H9 (cell line): ENCODE results near the gene STPG3. TPM values are rescaled to one million over a fixed set of nuclear protein-coding genes. Genes with fewer than 3 reads are reported as not detected.

Source experiments
- DNase-seq: peaks from one replicate; pipeline ENCODE4 v3.0.0-alpha.2; 2017
- H2AFZ ChIP-seq: one replicate; pipeline ENCODE4 v1.6.1; 2013; ENCODE audit warnings: mild to moderate bottlenecking, low read length, control low read depth, moderate library complexity
- H2AK5ac ChIP-seq: 2 replicates; pipeline ENCODE4 v1.6.1; 2013; ENCODE audit warnings: low read length, control low read depth, mixed read lengths; ENCODE audit not compliant: insufficient read length
- H2BK120ac ChIP-seq: one replicate; pipeline ENCODE4 v1.6.1; 2013; ENCODE audit warnings: low read depth, mild to moderate bottlenecking, low read length, control low read depth, inconsistent platforms; ENCODE audit not compliant: poor library complexity, severe bottlenecking
- H2BK12ac ChIP-seq: 2 replicates; pipeline ENCODE4 v1.6.1; 2013; ENCODE audit warnings: low read length, control low read depth, mixed read lengths, low read depth; ENCODE audit not compliant: insufficient read length
- H2BK15ac ChIP-seq: 2 replicates; pipeline ENCODE4 v1.6.1; 2013; ENCODE audit warnings: low read depth, low read length, control low read depth
- H2BK20ac ChIP-seq: one replicate; pipeline ENCODE4 v1.6.1; 2013; ENCODE audit warnings: low read depth, mild to moderate bottlenecking, low read length, control low read depth, inconsistent platforms; ENCODE audit not compliant: poor library complexity, severe bottlenecking
- H2BK5ac ChIP-seq: 2 replicates; pipeline ENCODE4 v1.6.1; 2013; ENCODE audit warnings: low read length, control low read depth, mixed read lengths; ENCODE audit not compliant: insufficient read length
- H3K14ac ChIP-seq: 2 replicates; pipeline ENCODE4 v1.6.1; 2013; ENCODE audit warnings: low read length, control low read depth; ENCODE audit not compliant: insufficient read depth
- H3K18ac ChIP-seq: 2 replicates; pipeline ENCODE4 v1.6.1; 2013; ENCODE audit warnings: low read depth, mild to moderate bottlenecking, mixed read lengths, low read length, control low read depth; ENCODE audit not compliant: insufficient read length
- H3K23ac ChIP-seq: 2 replicates; pipeline ENCODE4 v1.6.1; 2013; ENCODE audit warnings: low read length, control low read depth, mixed read lengths, low read depth; ENCODE audit not compliant: insufficient read length
- H3K23me2 ChIP-seq: 2 replicates; pipeline ENCODE4 v1.6.1; 2013; ENCODE audit warnings: low read depth, mild to moderate bottlenecking, mixed read lengths, low read length, control low read depth; ENCODE audit not compliant: insufficient read length, poor library complexity, severe bottlenecking
- H3K27ac ChIP-seq: 2 replicates; pipeline ENCODE4 v1.5.1; 2013; ENCODE audit warnings: low read length, control low read depth, mixed read lengths, low read depth; ENCODE audit not compliant: insufficient read length
- H3K27me3 ChIP-seq: 2 replicates; pipeline ENCODE4 v1.6.1; 2013; ENCODE audit warnings: low read length, control low read depth, inconsistent platforms; ENCODE audit not compliant: insufficient read depth
- H3K4ac ChIP-seq: 2 replicates; pipeline ENCODE4 v1.6.1; 2013; ENCODE audit warnings: low read depth, mild to moderate bottlenecking, control low read depth, inconsistent platforms, low read length, moderate library complexity
- H3K4me1 ChIP-seq: 2 replicates; pipeline ENCODE4 v1.6.1; 2013; ENCODE audit warnings: low read length, control low read depth, inconsistent platforms; ENCODE audit not compliant: insufficient read depth
- H3K4me2 ChIP-seq: 2 replicates; pipeline ENCODE4 v1.6.1; 2013; ENCODE audit warnings: low read length, control low read depth, mixed read lengths; ENCODE audit not compliant: insufficient read length, insufficient read depth
- H3K56ac ChIP-seq: 2 replicates; pipeline ENCODE4 v1.6.1; 2013; ENCODE audit warnings: low read depth, mild to moderate bottlenecking, mixed read lengths, low read length, control low read depth; ENCODE audit not compliant: insufficient read length
- H3K79me1 ChIP-seq: 2 replicates; pipeline ENCODE4 v1.6.1; 2013; ENCODE audit warnings: low read depth, mild to moderate bottlenecking, moderate library complexity, low read length, control low read depth, inconsistent platforms; ENCODE audit not compliant: insufficient read depth, poor library complexity, severe bottlenecking
- H3K79me2 ChIP-seq: 2 replicates; pipeline ENCODE4 v1.6.1; 2013; ENCODE audit warnings: low read length, control low read depth, inconsistent platforms; ENCODE audit not compliant: insufficient read depth
- H3K9ac ChIP-seq: 2 replicates; pipeline ENCODE4 v1.6.1; 2013; ENCODE audit warnings: low read length, control low read depth, mixed read lengths; ENCODE audit not compliant: insufficient read length; ENCODE audit errors: extremely low read depth
- H3K9me3 ChIP-seq: one replicate; pipeline ENCODE4 v1.6.1; 2013; ENCODE audit warnings: low read depth, low read length, inconsistent platforms; ENCODE audit not compliant: control insufficient read depth
- H3T11ph ChIP-seq: one replicate; pipeline ENCODE4 v1.6.1; 2013; ENCODE audit warnings: mild to moderate bottlenecking, low read length, control low read depth, inconsistent platforms
- H4K20me1 ChIP-seq: one replicate; pipeline ENCODE4 v1.6.1; 2013; ENCODE audit not compliant: control insufficient read depth, insufficient read length, insufficient read depth
- H4K5ac ChIP-seq: 2 replicates; pipeline ENCODE4 v1.6.1; 2013; ENCODE audit warnings: low read depth, mild to moderate bottlenecking, mixed read lengths, low read length, control low read depth; ENCODE audit not compliant: insufficient read length
- H4K8ac ChIP-seq: replicated peaks from 2 replicates; pipeline ENCODE4 v1.6.1; 2013; ENCODE audit warnings: low read length, control low read depth, mixed read lengths, low read depth; ENCODE audit not compliant: insufficient read length
- H4K91ac ChIP-seq: 2 replicates; pipeline ENCODE4 v1.6.1; 2013; ENCODE audit warnings: low read depth, mild to moderate bottlenecking, moderate library complexity, mixed read lengths, low read length, control low read depth; ENCODE audit not compliant: insufficient read length
- H3K27ac Mint-ChIP-seq, 3 experiments: 2 replicates in 2 of 3; 3 replicates in 1 of 3; pipeline ENCODE4 v1.8.0; 2020 to 2021; ENCODE audit warnings: mixed read lengths in 3 of 3, mild to moderate bottlenecking in 1 of 3, moderate library complexity in 1 of 3
- H3K27me3 Mint-ChIP-seq: 2 replicates; pipeline ENCODE4 v1.8.0; 2021; ENCODE audit warnings: low read depth, mild to moderate bottlenecking, moderate library complexity, mixed read lengths
- H3K36me3 Mint-ChIP-seq, 3 experiments: 2 replicates in 2 of 3; 3 replicates in 1 of 3; pipeline ENCODE4 v1.8.0; 2020 to 2021; ENCODE audit warnings: low read depth in 3 of 3, mixed read lengths in 3 of 3; ENCODE audit not compliant: insufficient read depth in 1 of 3
- H3K4me1 Mint-ChIP-seq, 2 experiments: 2 replicates each; pipeline ENCODE4 v1.8.0; 2020; ENCODE audit warnings: mixed read lengths in 2 of 2
- H3K4me3 Mint-ChIP-seq, 2 experiments: 2 replicates in 1 of 2; 3 replicates in 1 of 2; pipeline ENCODE4 v1.8.0; 2020 to 2021; ENCODE audit warnings: mild to moderate bottlenecking in 2 of 2, mixed read lengths in 2 of 2, moderate library complexity in 1 of 2
- H3K9me3 Mint-ChIP-seq, 2 experiments: 2 replicates in 1 of 2; 3 replicates in 1 of 2; pipeline ENCODE4 v1.8.0; 2020; ENCODE audit warnings: mild to moderate bottlenecking in 2 of 2, mixed read lengths in 2 of 2, moderate library complexity in 1 of 2
- WGBS: extraction: QIAGEN DNeasy Blood & Tissue Kit; methylation state at CpG from one replicate; pipeline ENCODE4 v1.1.7; 2013; ENCODE audit warnings: missing lambda C conversion rate, low lambda C conversion rate, mixed read lengths; ENCODE audit not compliant: insufficient read length; ENCODE audit errors: extremely low coverage; 5-methylcytosine and 5-hydroxymethylcytosine counted together
- total RNA-seq: library from RNA; stranded (reverse); gene quantifications from 2 replicates; pipeline ENCODE4 v1.2.1, GENCODE V29; 2021
- TF ChIP-seq, protein P1 (sequence below): fragments of 200-600 bp; sonication (generic); conservative IDR thresholded peaks from 3 replicates; pipeline ENCODE4 v1.8.0; 2021; ENCODE audit warnings: antibody characterized with exemption, mild to moderate bottlenecking

Gene STPG3
- total RNA-seq, 1 experiment from 2014 or later, result not detected

GRCh38 chr9:137217276-137218211 lies 33.5 kb upstream of the STPG3 start:
- no peak overlapping the region for H3K4ac ChIP-seq
- WGBS, result no CpG with 5 or more reads among the region's 36 CpGs
- H3K79me2 ChIP-seq, result no peaks in the 10 kb centered on the region
- Mint-ChIP-seq H3K36me3 (peaks cover 3 to 23% (median 10%) of the 10 kb centered on the region in 3 experiments; a peak in 5 of 7 replicates), H3K27me3 (no peaks in the 10 kb centered on the region), H3K4me1 (peaks cover 4 to 5% of the 10 kb centered on the region in 2 experiments), H3K4me3 (peak overlapping the region in 1 of 2 experiments; percentile 55; a peak in 1 of 5 replicates), H3K27ac (no peak overlapping the region), H3K9me3 (no peaks in the 10 kb centered on the region)
- peak; percentile 89 for DNase-seq
- H4K8ac ChIP-seq, result no peak overlapping the region
- no peak overlapping the region for H3K18ac ChIP-seq
- H3K4me1 ChIP-seq, result no peaks in the 10 kb centered on the region; the same call in 1 of the 2 replicates
- H3K56ac ChIP-seq, result no peak overlapping the region
- no peaks in the 10 kb centered on the region for H3K9me3 ChIP-seq
- H2AK5ac ChIP-seq, result no peak overlapping the region
- no peak overlapping the region for H3K9ac ChIP-seq
- no peak overlapping the region for H2BK20ac ChIP-seq
- no peak overlapping the region for H2BK12ac ChIP-seq
- no peaks in the 10 kb centered on the region for H4K20me1 ChIP-seq
- no peak overlapping the region for H3T11ph ChIP-seq
- no peak overlapping the region for H2AFZ ChIP-seq
- H2BK120ac ChIP-seq, result no peak overlapping the region
- no peak overlapping the region for H4K91ac ChIP-seq
- H2BK5ac ChIP-seq, result no peak overlapping the region
- H3K14ac ChIP-seq, result no peak overlapping the region
- H3K23ac ChIP-seq, result no peak overlapping the region
- H3K27me3 ChIP-seq, result no peaks in the 10 kb centered on the region
- no peak overlapping the region for H4K5ac ChIP-seq
- H3K23me2 ChIP-seq, result peaks cover 4% of the 10 kb centered on the region
- H3K4me2 ChIP-seq, result no peak overlapping the region
- no peaks in the 10 kb centered on the region for H3K79me1 ChIP-seq
- H2BK15ac ChIP-seq, result no peak overlapping the region
- TF ChIP-seq, protein P1, sequence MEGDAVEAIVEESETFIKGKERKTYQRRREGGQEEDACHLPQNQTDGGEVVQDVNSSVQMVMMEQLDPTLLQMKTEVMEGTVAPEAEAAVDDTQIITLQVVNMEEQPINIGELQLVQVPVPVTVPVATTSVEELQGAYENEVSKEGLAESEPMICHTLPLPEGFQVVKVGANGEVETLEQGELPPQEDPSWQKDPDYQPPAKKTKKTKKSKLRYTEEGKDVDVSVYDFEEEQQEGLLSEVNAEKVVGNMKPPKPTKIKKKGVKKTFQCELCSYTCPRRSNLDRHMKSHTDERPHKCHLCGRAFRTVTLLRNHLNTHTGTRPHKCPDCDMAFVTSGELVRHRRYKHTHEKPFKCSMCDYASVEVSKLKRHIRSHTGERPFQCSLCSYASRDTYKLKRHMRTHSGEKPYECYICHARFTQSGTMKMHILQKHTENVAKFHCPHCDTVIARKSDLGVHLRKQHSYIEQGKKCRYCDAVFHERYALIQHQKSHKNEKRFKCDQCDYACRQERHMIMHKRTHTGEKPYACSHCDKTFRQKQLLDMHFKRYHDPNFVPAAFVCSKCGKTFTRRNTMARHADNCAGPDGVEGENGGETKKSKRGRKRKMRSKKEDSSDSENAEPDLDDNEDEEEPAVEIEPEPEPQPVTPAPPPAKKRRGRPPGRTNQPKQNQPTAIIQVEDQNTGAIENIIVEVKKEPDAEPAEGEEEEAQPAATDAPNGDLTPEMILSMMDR, result no peak; the same call in 2 of the 3 replicates
- no peak overlapping the region for H3K27ac ChIP-seq
